ENCODE measurements around the gene PERCC1.
"Not testable (repeated sequence)": the region's sequence is repeated elsewhere in the genome, so short reads cannot be mapped to it uniquely, and the experiment has no call there.

The PERCC1 gene

DNA sequence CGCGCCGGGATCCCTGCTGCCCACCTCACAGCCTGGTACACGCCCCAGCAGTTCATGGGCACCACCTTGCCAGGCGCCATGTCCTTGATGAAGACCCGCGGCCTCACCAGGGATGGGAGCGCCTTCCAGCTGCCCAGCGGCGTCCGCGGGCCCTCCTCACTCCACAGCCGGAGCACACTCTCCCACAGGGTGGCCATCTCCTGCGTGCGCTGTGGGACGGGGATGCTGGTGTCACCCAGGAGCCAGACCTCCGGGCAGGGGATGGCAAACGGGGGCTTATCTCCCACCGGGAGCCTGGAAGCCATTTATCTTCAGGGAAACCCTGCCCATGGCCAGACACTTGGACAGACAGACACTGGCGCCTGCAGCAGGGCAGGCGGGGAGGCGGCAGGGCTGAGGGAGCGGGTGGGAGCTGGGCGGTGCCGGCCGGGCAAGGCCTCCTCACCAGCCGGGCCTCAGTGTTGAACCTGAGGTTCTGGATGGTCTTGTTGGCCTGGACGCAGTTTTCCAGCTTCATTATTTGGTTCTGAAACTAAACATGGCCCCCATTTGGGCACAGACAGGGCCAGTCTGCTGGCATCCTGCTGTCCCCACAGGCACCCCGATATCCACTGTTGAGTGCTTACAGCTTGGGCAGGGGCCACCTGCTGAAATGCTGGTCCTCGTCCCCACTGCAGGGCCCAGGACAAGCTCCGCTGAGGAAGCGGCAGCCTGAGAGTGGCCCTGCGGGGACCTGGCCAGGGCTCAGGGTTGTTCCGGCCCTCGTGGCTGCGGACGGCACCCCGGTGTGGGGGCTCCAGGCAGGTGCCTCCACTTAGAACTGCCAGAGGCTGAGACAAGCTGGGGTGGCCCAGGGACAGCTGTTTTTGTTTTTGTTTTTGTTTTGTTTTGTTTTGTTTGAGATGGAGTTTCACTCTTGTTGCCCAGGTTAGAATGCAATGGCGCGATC lies 4.0 kb downstream of the PERCC1 start:
- DNase-seq (ENCODE audit: low read depth), result no peak

DNA sequence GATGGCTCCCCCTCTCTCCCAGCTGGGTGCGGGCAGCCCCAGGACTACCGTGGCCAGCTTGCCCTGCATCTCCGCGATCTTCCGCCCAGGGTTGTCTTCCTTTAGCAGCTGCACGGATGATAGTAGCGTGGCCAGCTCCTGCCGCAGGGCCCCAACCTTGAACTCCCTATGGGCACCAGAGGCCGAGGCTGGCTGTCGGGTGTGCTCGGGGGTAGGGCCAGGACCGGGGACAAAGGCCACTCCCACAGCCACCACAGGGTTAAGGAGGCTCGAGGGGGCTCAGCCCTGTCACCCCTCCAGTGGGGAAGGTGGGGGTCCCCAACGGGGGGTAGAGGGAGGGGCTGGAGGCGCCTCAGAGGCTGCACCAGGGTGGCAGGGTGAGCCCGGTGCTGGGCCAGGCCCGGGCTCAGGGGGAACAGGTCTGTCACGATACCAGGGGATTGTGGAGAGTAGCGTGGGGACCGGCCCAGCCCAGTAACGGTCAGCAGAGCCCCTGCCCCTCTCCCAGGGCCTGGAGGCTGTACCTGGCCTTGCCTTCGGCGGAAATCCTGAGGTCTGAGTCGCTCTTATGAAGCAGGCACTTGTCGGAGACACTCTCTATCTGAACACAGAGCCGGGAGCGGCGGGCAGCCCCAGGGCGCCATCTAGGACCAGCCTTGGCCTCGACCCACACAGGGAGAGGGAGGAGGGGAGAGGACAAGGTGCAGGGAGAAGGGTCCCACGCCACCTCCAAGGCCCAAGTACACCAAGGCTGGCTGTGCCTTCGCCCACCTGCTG lies 5.2 kb downstream of the PERCC1 start:
- no peak for DNase-seq (ENCODE audit: low read depth)

DNA sequence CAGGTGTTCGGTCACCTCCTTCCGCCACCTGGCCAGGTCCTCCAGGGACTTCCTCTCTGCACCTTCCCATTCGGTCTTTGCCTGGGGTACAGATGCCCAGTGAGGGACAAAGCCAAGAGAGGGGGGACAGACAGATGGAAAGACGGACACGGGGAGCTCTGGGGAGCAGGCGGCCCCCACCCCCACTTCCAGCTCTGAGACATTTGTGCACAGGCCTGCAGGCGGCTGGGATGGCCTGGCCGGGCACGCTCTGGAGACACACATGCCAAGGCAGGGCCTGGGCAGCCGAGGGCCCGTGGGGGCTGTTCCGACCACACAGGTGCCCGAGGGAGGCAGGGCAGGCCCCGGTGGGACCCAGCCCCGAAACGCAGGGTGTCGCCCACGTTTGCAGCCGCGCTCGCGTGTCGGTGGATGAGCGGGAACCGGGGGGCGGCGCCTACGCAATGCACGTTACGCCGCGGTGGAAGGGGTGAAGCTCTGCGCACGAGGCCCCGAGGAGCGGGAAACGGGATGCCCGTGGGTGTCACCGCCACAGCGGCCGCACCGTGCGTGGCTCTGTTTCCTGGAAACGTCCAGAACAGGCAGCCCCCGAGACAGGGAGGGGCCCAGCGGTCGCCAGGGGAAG lies 6.0 kb downstream of the PERCC1 start:
- DNase-seq (ENCODE audit: low read depth), result no peak

DNA sequence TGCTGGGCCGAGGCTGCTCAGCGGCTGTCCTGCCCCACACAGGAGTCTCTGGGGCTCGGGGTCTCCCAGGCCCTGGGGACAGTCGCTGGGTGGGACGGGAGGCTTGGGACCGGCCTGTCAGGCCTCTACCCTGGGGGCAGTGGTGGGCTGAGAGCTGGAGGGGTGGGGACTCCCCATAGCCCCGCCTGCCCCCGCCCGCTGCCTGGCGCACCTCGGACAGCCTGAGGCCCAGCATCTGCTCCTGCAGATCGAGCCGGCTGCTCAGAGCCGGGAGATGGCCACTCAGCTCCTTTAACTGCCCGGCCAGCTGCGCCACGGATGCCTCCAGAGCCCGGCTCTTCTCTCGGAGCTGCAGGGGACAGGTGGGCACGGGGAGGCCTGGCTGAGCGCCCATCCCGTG lies 6.7 kb downstream of the PERCC1 start:
- no peak for DNase-seq (ENCODE audit: low read depth)

DNA sequence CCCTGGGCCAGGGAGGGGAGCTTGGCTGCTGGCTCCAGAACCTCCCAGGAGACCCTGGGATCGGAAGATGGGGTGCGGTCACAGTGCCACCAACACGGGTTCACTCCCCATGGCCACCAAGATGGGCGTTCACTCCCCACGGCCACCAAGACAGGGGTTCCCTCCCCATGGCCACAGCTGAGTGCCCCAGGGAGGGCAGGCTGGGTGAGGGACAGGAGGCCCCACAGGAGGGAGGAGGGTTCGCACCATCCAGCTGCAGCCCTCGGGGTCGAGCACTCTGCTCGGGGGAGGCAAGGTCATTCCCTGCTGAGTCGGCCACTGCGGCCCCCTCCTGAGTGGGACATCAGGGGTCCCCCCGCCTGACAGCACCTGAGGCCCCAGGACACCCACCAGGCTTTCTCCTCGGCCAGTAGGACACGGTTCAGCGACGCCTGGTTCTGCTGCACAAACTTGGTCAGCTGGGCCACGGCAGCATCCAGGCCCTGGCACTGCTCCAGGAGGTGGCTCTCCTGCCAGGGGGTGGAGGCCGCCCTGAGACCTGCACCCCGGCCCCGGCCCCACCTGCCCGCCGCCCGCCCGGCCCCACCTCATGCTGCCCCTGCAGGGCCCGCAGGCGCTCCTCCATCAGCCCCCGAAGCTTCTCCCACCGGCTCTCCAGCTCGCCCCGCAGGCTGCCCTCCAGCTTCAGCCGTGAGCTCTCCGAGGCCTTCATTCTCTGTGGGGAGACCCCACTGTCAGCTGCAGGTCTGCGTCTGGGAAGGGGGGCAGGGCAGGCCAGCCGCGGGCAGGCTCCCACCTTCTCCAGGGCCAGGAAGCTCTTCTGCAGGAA lies 7.6 kb downstream of the PERCC1 start:
- DNase-seq (ENCODE audit: low read depth), result no peak

DNA sequence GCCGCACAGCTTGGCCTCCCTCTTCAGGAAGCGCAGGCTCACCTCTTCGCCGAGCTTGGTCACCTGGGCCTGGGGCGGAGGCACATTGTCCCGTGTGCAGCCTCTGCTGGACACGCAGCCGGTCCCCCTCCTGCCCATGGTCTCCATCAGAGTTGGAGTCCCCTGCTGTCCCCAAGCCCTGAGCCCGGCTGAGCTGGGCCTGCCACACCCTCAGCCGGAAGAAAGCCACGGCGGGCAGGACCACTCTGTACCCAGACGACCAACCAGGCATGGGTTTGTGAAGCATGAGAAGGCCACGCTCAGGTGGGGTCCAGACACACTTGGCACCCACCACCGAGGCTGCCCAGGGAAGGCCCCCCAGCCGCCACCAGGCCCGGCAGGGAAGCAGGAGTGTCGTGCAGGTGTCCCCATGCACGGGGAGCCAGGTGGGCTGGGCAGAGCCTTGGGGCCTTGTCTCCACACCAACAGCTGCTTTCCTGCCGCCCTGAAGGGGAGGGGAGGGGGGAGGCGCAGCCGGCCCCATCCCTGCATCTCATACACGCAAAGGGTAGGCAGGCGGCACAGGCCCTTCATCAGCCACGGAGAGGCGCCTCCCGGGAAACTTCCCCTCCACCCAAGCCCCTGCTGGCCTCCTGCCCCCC lies 8.3 kb downstream of the PERCC1 start:
- no peak for DNase-seq (ENCODE audit: low read depth)

DNA sequence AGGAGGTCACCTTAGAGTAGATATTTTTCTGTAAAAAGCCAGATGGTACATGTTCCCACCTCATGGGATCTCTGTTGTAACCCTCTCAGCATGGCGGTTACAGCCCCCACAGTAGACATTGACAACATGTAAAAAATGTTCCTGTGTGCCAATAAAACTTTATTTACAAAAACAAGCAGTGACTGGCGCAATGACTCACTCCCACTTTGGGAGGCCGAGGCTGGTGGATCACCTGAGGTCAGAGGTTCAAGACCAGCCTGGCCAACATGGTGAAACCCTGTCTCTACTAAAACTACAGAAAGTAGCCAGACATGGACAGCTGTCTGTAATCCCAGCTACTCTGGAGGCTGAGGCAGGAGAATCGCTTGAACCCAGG lies 8.8 kb downstream of the PERCC1 start:
- not testable (repeated sequence) for DNase-seq (ENCODE audit: low read depth)

DNA sequence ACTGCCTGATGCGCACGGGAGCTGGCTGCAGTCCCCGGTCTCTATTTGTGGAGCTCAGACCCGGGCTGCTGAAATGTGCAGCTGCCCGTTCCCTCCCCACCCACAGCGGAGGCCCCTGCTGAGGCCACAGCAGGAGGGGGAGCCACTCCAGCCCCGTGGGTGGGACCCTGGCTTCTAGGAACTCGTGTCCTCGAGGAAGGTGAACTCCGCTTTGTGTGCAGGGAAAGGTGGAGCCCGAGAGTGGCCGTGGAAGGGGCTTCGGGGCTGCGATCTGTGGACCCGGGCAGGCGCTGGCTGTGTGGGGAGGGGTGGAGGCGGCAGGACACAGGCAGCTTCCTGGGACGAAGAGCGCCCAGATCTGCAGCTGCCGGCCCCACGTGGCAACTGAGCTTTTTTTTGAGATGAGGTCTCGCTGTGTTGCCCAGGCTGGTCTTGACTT lies 10.5 kb downstream of the PERCC1 start:
- DNase-seq (ENCODE audit: low read depth), result no peak

DNA sequence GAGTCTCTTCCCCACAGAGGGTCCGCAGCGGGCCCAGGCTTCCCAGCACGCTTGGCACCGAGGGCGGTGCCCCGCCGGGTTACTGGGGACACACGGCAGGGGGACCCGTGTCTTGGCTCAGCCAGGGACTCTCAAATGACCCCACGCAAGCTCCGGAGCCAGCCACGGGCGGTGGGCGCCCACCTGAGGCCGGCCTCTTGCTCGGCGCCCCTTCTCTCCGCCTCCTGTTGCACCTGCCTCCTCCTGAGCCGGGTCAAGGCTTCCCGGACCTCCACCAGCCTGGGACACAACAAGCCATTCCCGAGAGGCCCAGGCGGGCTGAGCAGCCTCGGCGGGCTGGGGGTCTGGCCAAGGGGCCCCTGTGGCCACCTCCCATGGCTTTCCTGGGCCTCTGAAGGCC lies 11.8 kb downstream of the PERCC1 start:
- no peak for DNase-seq (ENCODE audit: low read depth)

DNA sequence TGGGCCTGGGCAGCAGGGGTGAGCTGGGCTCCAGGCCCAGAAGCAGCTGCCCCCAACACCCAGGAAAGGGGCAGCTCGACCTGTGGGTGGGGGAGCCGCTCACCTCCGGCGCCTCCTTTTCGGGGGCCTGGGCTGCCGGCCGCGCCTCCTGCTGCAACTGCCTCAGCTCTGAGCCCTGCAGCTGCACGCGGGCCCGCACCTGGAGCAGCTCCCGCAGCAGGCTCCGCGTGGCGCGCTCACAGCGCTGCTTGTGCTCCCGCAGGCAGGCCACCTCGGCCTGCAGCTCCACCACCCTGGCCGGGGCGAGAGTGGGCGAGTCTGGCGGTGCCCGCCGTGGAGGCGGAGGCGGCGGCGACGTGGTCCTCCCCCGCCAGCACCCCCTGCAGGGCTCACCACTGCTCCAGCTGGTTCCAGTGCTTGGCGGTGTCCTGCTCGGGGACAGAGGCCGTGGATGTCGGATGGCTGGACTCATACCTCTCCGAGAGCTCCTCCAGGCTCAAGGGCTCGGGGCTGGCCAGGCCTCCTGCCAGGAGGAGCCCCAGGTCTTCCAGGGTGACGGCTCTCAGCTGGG lies 12.6 kb downstream of the PERCC1 start:
- DNase-seq (ENCODE audit: low read depth), result no peak

DNA sequence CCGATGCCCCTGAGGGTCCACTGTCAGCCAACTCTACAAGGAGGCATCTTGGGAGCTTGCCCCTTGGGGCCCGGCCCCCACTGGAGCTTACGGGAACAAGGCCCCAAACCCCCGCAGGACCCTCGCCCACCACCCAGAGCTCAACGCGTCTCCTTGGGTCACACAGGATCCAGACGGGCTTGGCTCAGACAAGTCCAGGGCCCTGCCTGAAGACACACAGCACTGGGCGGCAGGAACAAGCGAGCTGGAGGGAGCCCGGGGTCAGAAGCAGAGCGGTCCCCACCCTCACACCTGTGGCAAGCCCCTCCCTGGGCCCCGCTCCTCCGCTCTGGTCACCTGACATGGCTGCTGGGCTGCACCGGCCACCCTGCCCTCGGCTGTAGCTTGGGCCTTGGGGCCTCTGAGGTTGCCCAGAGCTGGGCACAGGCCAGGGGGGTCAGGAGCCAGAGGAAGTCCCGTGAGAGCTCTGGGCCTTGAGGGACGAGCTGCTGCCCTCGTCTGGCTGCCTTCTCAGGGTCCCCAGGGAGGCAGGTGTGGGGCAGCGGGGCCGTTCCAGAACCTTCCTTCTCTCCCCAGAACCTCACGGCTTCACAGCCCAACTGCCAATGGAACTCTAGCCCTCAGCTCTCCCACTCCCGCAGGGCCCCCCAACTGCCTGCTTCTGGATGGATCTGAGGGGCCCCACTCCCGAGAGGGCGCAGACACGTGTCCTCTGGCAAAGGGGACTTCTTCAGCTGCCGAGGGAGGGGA lies 13.3 kb downstream of the PERCC1 start, which contains the start of gene CCDC154:
CCDC154 (minus strand) TSS at position 577 of the 750 bp plus-strand sequence; CDS start at position 343, 234 bp downstream.
- no peak for DNase-seq (ENCODE audit: low read depth)

DNA sequence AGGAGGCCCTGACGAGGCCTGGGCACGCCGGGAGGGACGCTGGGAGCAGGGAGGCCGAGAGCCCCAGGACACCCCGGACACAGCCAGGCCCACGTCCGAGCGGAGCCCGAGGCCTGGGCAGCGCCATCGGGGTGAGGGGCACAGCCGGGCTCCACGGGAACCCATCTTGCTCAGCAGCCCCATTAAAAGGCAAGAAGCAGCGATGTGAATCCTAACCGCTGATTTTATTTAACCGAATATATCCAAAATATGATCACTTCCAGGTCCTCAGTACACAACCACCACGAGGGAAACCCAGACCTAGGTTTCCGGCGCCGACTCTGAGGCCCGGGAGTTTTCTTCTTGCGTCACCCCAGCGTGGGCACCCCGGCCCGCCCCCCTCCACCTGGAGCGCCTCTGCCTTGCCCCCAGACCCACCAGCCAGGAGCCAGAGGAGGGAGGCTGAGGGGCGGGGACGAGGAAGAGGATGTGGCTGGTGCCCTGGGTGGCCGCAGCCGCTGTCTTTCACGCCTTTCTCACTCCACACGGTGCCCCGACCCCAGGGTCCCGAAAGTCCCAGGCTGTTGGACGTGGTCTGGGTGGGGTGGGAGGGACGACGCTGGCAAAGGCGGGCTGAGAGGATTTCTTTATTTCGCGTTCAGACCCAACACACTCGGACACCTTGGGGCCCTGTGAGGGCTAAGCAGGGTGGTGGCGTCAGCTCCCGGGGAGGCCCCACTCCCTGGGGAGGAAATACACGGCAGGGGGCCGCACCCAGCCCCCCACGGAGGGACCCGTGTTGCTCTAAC lies 14.0 kb downstream of the PERCC1 start:
- no peak for DNase-seq (ENCODE audit: low read depth)

DNA sequence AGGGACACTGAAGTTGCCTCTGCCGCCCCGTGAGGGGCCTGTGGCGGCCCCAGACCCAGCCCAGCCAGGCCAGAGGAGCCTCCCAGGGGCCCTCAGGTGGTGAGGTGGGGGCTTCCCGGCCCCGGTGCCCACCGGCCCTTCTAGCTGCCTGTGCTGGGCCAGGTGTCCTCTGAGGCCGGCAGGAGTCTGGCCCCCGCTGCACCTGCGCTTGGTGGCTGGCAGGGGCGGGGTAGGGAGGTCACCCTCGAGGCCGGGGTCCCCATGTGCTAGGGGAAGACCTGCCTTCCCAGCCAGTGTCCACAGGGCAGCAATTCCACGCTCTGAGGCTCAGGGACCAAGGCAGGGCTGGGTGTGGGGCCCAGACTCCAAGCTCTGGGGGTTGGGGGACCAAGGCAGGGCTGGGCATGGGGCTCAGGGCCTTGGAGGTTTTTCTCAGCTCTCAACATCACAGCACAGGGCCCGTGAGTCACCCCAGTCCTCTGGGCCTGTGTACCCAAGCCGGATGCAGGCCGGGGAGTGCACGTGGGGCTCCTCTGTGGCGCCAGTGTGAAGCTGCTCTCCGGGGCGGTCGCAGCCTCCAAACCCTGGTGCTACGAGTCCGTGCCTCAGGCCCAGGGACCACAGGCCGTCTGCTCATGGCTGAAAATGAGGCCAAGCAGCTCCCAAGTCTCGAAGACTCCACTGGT lies 14.8 kb downstream of the PERCC1 start:
- no peak for DNase-seq (ENCODE audit: low read depth)

DNA sequence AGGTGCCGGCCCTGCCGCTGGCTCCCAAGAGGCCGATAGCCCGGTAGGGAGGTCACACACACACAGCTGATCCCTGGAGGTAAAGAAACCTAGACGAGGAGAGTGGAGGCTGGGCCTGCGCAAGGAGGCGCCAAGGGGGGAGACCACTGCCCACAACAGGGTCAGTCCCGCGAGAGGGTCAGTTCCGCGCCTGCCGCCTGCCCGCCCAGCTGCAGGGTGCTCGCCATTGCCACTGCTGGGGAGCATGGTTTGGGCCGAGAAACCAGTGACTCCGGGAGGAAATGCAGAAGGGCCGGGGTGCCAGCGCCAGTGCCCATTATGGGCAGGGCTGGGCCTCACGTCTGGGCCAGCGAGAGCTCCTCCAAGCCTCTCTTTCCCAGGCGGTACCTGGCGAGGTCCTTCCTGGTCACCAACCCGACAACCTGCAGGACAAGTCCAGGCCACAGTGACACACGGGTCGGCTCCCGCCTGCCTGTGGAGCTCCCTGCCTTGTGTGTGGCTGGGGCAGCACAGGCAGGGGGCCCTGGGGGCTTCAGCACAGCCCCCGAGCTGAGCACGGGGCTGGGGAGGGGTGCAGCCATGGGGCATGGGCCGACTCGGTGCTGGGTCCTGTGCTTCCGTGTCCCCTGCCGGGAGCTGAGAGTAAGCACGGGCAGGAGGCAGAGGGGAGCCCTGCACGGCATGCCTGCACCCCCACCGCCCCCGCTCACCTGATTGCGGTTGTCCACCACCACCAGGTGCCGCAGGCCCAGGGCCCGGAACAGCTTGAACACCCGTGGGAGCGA lies 15.6 kb downstream of the PERCC1 start:
- DNase-seq (ENCODE audit: low read depth), result no peak

DNA sequence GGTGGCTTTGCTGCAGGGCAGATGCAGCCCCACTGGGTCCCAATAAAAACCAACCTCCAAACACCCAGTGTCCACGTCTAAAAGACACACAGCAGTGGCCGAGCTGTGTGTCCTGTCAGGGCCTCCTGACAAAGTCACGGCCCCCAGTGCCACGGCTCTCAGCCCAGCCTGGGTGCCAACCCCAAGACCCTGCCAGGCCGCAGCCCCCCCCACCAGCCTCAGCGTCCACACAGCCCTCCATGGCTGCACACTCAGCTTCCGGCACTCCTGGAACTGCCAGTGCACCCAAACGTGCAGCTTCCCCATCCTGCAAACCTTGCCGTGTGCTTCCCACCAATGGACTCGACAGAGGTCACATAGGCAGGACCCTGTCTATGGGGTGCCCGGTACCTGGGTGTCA lies 17.1 kb downstream of the PERCC1 start:
- no peak for DNase-seq (ENCODE audit: low read depth)

DNA sequence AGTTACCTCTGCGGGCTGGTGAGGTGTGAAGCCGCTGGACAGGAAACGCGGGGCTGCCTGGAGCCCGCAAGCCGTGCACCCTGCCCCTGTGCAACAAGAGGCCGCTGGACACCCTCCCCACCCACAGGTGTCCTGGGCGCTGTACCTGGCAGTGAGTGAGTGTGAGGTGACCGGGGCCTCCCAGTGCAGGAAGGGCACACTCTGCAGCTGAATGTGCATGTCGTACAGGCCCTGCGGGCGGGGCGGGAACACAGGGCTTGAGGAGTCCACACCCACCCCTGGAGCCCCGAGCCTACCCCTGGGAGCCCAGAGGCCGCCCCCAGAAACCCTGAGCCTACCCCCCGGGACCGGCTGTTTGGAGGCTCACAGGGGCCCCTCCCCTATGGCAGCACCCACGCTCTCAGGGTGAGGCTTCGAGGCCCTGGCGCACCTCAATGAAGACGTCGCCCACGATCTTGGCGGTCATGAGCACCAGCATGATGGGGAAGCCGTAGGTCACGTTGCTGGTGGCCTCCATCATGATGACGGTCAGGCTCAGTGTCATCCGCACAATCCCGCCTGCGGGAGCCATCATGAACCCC lies 17.7 kb downstream of the PERCC1 start:
- DNase-seq (ENCODE audit: low read depth), result no peak

DNA sequence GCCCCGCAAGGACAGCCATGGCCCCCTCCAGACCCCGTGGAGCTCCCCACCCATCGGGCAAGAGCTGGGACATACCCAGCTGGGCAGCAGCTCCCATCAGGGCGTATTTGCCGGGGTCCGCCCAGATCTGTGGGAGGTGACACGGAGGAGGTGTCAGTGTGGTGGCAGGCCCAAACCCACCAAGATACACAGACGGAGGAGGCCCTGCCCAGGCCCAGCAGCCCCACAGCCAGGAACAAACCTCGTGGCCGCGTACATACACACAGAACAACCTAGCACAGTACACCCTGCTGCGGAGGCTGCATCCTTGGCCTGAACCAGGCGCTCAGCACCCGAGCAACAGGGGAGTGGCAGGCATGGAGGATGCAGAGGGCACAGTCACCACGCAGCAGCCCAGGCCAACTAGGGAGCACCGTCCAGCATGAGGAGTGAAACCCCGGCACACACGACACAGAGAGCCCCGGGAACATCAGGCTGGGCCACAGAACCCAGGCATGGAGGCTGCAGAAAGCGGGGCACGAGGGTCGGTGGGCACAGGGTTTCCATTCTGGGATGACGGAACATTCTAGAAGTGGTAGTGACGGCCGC lies 18.4 kb downstream of the PERCC1 start:
- DNase-seq (ENCODE audit: low read depth), result no peak

Measured in EH (cell line).